Endothelial cell of umbilical vein (primary cell): ENCODE measurements around the gene REPS2. TPM values are rescaled to one million over a fixed set of nuclear protein-coding genes. Genes with fewer than 3 reads are reported as not detected.

ENCODE experiments used
- BruUV-seq: library from RNA; stranded (reverse); fragments of 400-500 nt; replicated peaks from 2 replicates; lab custom pipeline; 2021; lab: Mats Ljungman, UMichigan
- CTCF ChIA-PET: fragments of 300-600, 350-600 bp; sonication (Branson Sonifier 250); formaldehyde crosslinking; loops from one replicate; lab custom pipeline; 2021; ENCODE audit warnings: antibody characterized with exemption, inconsistent platforms; lab: Charles Lee
- POLR2A ChIA-PET: fragments of 300-600, 350-600 bp; sonication (Branson Sonifier 250); formaldehyde crosslinking; loops from one replicate; lab custom pipeline; 2021; ENCODE audit warnings: antibody characterized with exemption, inconsistent platforms; lab: Charles Lee
- DNase-seq: peaks from one replicate; pipeline ENCODE4 v3.0.0-alpha.2; 2011; ENCODE audit warnings: low read depth, low spot score
- FAIRE-seq: peaks from 2 replicates; lab custom pipeline; 2011; peaks lifted over from hg19 to GRCh38; lab: Jason Lieb, UNC
- H2AFZ ChIP-seq: 2 replicates; pipeline ENCODE4 v1.6.0; 2012; ENCODE audit warnings: low read depth, low read length, control low read depth, inconsistent platforms
- H3K27ac ChIP-seq: 2 replicates; pipeline ENCODE4 v1.5.1; 2011; ENCODE audit warnings: low read depth, mild to moderate bottlenecking, control low read depth, low read length, moderate library complexity; ENCODE audit not compliant: insufficient read depth
- H3K27me3 ChIP-seq, 2 experiments: 2 replicates each; pipeline versions ENCODE4 v1.6.0 to v1.6.1; 2011; ENCODE audit warnings: low read length in 2 of 2, mixed read lengths in 1 of 2; ENCODE audit not compliant: control insufficient read depth in 2 of 2, insufficient read depth in 2 of 2
- H3K36me3 ChIP-seq, 2 experiments: 2 replicates in 1 of 2; 3 replicates in 1 of 2; pipeline ENCODE4 v1.5.1; 2011; ENCODE audit warnings: low read length in 2 of 2, mild to moderate bottlenecking in 1 of 2, moderate library complexity in 1 of 2; ENCODE audit not compliant: control insufficient read depth in 2 of 2, insufficient read depth in 2 of 2; ENCODE audit errors: extremely low read depth in 1 of 2
- H3K4me1 ChIP-seq: 3 replicates; pipeline ENCODE4 v1.5.1; 2011; ENCODE audit warnings: mild to moderate bottlenecking, low read length; ENCODE audit not compliant: control insufficient read depth, insufficient read depth; ENCODE audit errors: extremely low read depth
- H3K4me2 ChIP-seq: 2 replicates; pipeline ENCODE4 v1.6.1; 2011; ENCODE audit warnings: low read length, control low read depth, mixed read lengths; ENCODE audit not compliant: insufficient read depth
- H3K4me3 ChIP-seq, 3 experiments: fragments of 200-600 bp in 1 of 3; sonication (generic), shearing (Covaris generic) in 1 of 3; replicated peaks in 1 of 3; 2 replicates each; pipeline ENCODE4 v1.5.1; 2011 to 2016; ENCODE audit warnings: control low read depth in 3 of 3, low read length in 3 of 3, mild to moderate bottlenecking in 2 of 3, inconsistent platforms in 1 of 3, low read depth in 1 of 3, moderate library complexity in 1 of 3; ENCODE audit not compliant: insufficient read depth in 1 of 3
- H3K79me2 ChIP-seq: 2 replicates; pipeline ENCODE4 v1.6.0; 2012; ENCODE audit warnings: low read length, inconsistent platforms; ENCODE audit not compliant: control insufficient read depth, insufficient read depth
- H3K9ac ChIP-seq: replicated peaks from 2 replicates; pipeline ENCODE3; 2011; ENCODE audit warnings: low read length, control low read depth; ENCODE audit not compliant: insufficient read depth; ENCODE audit errors: extremely low read depth
- H3K9me1 ChIP-seq: replicated peaks from 3 replicates; pipeline ENCODE4 v1.6.0; 2011; ENCODE audit warnings: mild to moderate bottlenecking, low read length; ENCODE audit not compliant: control insufficient read depth, insufficient read depth; ENCODE audit errors: extremely low read depth
- H3K9me3 ChIP-seq: replicated peaks from 2 replicates; pipeline ENCODE4 v1.5.1; 2012; ENCODE audit warnings: low read length, inconsistent platforms; ENCODE audit not compliant: control insufficient read depth, insufficient read depth
- H4K20me1 ChIP-seq: replicated peaks from 2 replicates; pipeline ENCODE3; 2011; ENCODE audit warnings: mild to moderate bottlenecking, low read length; ENCODE audit not compliant: control insufficient read depth, insufficient read depth; ENCODE audit errors: extremely low read depth
- EZH2 ChIP-seq: IDR thresholded peaks from 2 replicates; pipeline ENCODE4 v1.6.1; 2012; ENCODE audit warnings: borderline replicate concordance, low read depth, mild to moderate bottlenecking, moderate library complexity, low read length, inconsistent platforms; ENCODE audit not compliant: severe bottlenecking
- FOS ChIP-seq: IDR thresholded peaks from 2 replicates; pipeline ENCODE4 v1.6.1; 2011; ENCODE audit warnings: mild to moderate bottlenecking, low read length, moderate library complexity, borderline replicate concordance; ENCODE audit not compliant: insufficient read depth
- GATA2 ChIP-seq: IDR thresholded peaks from 2 replicates; pipeline ENCODE4 v1.7.0; 2011; ENCODE audit warnings: low read depth, mild to moderate bottlenecking, moderate library complexity, mixed read lengths, low read length; ENCODE audit not compliant: insufficient read length, insufficient read depth
- JUN ChIP-seq: IDR thresholded peaks from 2 replicates; pipeline ENCODE4 v1.6.1; 2011; ENCODE audit warnings: borderline replicate concordance, low read depth; ENCODE audit not compliant: insufficient read length, insufficient read depth
- MYC ChIP-seq: IDR thresholded peaks from one replicate; pipeline ENCODE4 v1.6.1; 2011; ENCODE audit warnings: mild to moderate bottlenecking, low read depth, low read length
- POLR2A ChIP-seq: IDR thresholded peaks from 2 replicates; pipeline ENCODE4 v1.6.1; 2012; ENCODE audit warnings: low read depth, mild to moderate bottlenecking, control low read depth, low read length
- POLR2AphosphoS5 ChIP-seq: IDR thresholded peaks from 2 replicates; pipeline ENCODE4 v1.6.1; 2012; ENCODE audit warnings: low read depth, mild to moderate bottlenecking, control low read depth, low read length, moderate library complexity; ENCODE audit not compliant: insufficient read depth
- dilution Hi-C: fragments of 300-500 bp; cut with MboI; formaldehyde crosslinking; loops from one replicate; pipeline ENCODE4 v1.15.0; 2019; ENCODE audit warnings: low sequenced_read_pairs; ENCODE audit not compliant: extremely low pct_ligation_motif_present
- intact Hi-C: fragments of 100-400 bp; cut with micrococcal nuclease; formaldehyde crosslinking; loops from one replicate; pipeline ENCODE4 v1.10.0; 2022
- polyA plus RNA-seq, 4 experiments: library from polyadenylated mRNA; depleted of rRNA in 3 of 4; stranded (reverse) in 3 of 4; unstranded in 1 of 4; fragments of >200 nt; gene quantifications; 2 replicates each; pipeline versions ENCODE4 v1.2.1 to v1.2.3, GENCODE V29; 2011 to 2012; ENCODE audit warnings: missing spikeins in 1 of 4
- total RNA-seq: library from RNA; stranded (reverse); gene quantifications from 2 replicates; pipeline ENCODE4 v1.2.3, GENCODE V29; 2021
- TF ChIP-seq, protein P1 (sequence below): IDR thresholded peaks from 2 replicates; pipeline ENCODE4 v1.6.1; 2011; ENCODE audit not compliant: insufficient read depth, insufficient read length
- TF ChIP-seq, protein P2 (sequence below), 2 donors: IDR thresholded peaks; 1 replicate in 1 of 2; 2 replicates in 1 of 2; pipeline ENCODE4 v1.5.1; 2011; ENCODE audit warnings: low read length in 2 of 2, mild to moderate bottlenecking in 2 of 2, moderate library complexity in 2 of 2, control low read depth in 1 of 2, inconsistent platforms in 1 of 2, low read depth in 1 of 2; ENCODE audit not compliant: insufficient read depth in 1 of 2; ENCODE audit errors: extremely low read depth in 1 of 2

REPS2 gene
- total and polyA plus RNA-seq, 2 donors (not counting 3 experiments of a cell fraction or from before 2014, with no cell fraction given): 0.91 to 2.6 TPM

DNA sequence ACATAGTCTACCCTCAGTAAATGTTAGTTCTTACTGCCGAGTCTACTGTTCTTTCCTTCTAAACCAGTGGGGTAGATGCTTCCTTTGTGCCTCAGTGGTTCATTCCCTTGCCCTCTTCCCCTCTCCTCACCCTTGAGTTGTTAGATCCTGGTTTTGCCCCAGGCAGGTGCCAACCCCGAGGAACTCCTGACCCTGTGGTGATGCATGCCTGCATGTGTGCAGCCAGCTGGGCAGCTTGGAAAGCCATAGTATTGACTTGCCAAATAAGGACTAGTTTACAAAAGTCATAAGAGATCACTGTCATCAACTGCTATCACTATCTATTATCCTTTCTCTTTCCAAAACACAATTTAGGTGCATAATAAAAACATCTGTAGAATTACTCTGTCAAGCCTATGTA lies 50.9 kb downstream of the REPS2 start:
- H3K79me2 ChIP-seq: no peaks in the 10 kb centered on the region
- no peaks in the 10 kb centered on the region for H3K9me1 ChIP-seq
- no TSS peak for BruUV-seq
- no peak overlapping the region for H2AFZ ChIP-seq
- dilution Hi-C loops: no loop called here
- no peaks in the 10 kb centered on the region for H4K20me1 ChIP-seq
- no peaks in the 10 kb centered on the region for H3K4me1 ChIP-seq
- H3K9ac ChIP-seq: no peak overlapping the region
- no peak overlapping the region for H3K4me2 ChIP-seq
- no peaks in the 10 kb centered on the region for H3K27me3 ChIP-seq
- no peaks in the 10 kb centered on the region for H3K9me3 ChIP-seq
- no peak for DNase-seq
- TF ChIP-seq POLR2AphosphoS5 (no peak), MYC (no peak)
- no peak overlapping the region for H3K27ac ChIP-seq
- FAIRE-seq: no peak
- intact Hi-C loops: no loop called here
- H3K36me3 ChIP-seq: no peaks in the 10 kb centered on the region
- CTCF ChIA-PET: interaction anchor here (1.6 kb wide), 1 partner anchor 9 kb away, joined by 3 read pairs; no protein-coding TSS in a partner anchor
- H3K4me3 ChIP-seq: no peak overlapping the region
- POLR2A ChIA-PET: no interaction called here

DNA sequence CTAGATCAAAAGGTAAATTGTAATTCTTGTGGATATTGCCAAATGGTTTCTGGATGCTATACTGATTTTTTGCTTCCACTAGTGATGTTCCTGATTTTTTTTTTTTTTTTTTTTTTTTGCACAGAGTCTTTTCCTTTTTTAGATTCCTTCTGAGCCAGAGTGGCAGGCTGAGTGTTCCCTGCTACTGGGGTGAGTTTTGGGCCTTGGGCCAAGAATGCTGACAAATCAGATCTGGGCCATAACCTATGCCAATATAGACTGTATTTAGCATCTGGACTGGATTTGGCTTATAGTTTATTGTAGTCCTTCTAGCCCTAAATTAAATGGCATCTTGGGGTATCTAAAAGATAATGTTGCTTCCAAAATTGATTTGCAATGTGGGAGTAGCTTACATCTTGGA lies 52.8 kb downstream of the REPS2 start:
- no peak for DNase-seq
- no peak for FAIRE-seq
- H3K4me1 ChIP-seq: no peaks in the 10 kb centered on the region
- H3K36me3 ChIP-seq: no peaks in the 10 kb centered on the region
- no peak for TF ChIP-seq JUN
- no peak for TF ChIP-seq POLR2A
- TF ChIP-seq GATA2: no peak
- TF ChIP-seq, protein P1, sequence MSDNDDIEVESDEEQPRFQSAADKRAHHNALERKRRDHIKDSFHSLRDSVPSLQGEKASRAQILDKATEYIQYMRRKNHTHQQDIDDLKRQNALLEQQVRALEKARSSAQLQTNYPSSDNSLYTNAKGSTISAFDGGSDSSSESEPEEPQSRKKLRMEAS: no peak
- TF ChIP-seq POLR2AphosphoS5: no peak
- TF ChIP-seq MYC: no peak
- no peak for TF ChIP-seq EZH2
- no peak for TF ChIP-seq FOS
- TF ChIP-seq, protein P2, sequence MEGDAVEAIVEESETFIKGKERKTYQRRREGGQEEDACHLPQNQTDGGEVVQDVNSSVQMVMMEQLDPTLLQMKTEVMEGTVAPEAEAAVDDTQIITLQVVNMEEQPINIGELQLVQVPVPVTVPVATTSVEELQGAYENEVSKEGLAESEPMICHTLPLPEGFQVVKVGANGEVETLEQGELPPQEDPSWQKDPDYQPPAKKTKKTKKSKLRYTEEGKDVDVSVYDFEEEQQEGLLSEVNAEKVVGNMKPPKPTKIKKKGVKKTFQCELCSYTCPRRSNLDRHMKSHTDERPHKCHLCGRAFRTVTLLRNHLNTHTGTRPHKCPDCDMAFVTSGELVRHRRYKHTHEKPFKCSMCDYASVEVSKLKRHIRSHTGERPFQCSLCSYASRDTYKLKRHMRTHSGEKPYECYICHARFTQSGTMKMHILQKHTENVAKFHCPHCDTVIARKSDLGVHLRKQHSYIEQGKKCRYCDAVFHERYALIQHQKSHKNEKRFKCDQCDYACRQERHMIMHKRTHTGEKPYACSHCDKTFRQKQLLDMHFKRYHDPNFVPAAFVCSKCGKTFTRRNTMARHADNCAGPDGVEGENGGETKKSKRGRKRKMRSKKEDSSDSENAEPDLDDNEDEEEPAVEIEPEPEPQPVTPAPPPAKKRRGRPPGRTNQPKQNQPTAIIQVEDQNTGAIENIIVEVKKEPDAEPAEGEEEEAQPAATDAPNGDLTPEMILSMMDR (IDR thresholded peaks at IDR 0.05; ENCODE audit: extremely low read depth in 1 of 2, insufficient read depth in 1 of 2, low read depth in 1 of 2, low read length in 2 of 2): no peak
- no TSS peak for BruUV-seq
- H3K9me3 ChIP-seq: no peaks in the 10 kb centered on the region
- no peak overlapping the region for H2AFZ ChIP-seq
- H3K9ac ChIP-seq: no peak overlapping the region
- no peak overlapping the region for H3K4me2 ChIP-seq
- no peak overlapping the region for H3K4me3 ChIP-seq
- H4K20me1 ChIP-seq: no peaks in the 10 kb centered on the region
- dilution Hi-C loops: no loop called here
- no peaks in the 10 kb centered on the region for H3K9me1 ChIP-seq
- H3K27ac ChIP-seq: no peak overlapping the region
- no peaks in the 10 kb centered on the region for H3K27me3 ChIP-seq
- H3K79me2 ChIP-seq: no peaks in the 10 kb centered on the region
- intact Hi-C loops: no loop called here
- ChIA-PET POLR2A (no interaction called here), CTCF (no interaction called here)
